HAP-1 (cell line): Measurements from ENCODE around the gene BORCS8.
"Not testable (repeated sequence)": the region's sequence is repeated elsewhere in the genome, so short reads cannot be mapped to it uniquely, and the experiment has no call there.

Experiments used
- DNase-seq, 2 experiments: peaks; one replicate each; pipeline ENCODE4 v3.0.0-alpha.2; 2016 to 2020; ENCODE audit warnings: low spot score in 2 of 2
- H3K27me3 ChIP-seq: fragments of 250-450 bp; sonication (Bioruptor Pico); 2 replicates; pipeline ENCODE4 v1.5.1; 2020; ENCODE audit warnings: low read depth, mild to moderate bottlenecking, moderate library complexity
- H3K36me3 ChIP-seq: fragments of 250-450 bp; sonication (Bioruptor Pico); replicated peaks from 2 replicates; pipeline ENCODE4 v1.5.1; 2020; ENCODE audit warnings: mild to moderate bottlenecking
- H3K4me1 ChIP-seq: fragments of 250-450 bp; sonication (Bioruptor Pico); 2 replicates; pipeline ENCODE4 v1.5.1; 2020; ENCODE audit warnings: mild to moderate bottlenecking
- H3K4me3 ChIP-seq: fragments of 250-450 bp; sonication (Bioruptor Pico); 2 replicates; pipeline ENCODE4 v1.5.1; 2020; ENCODE audit warnings: mild to moderate bottlenecking, moderate library complexity
- H3K9me3 ChIP-seq: fragments of 250-450 bp; sonication (Bioruptor Pico); 2 replicates; pipeline ENCODE4 v1.5.1; 2020; ENCODE audit warnings: mild to moderate bottlenecking, moderate library complexity
- in situ Hi-C: fragments of 300-500 bp; cut with MboI; formaldehyde crosslinking; loops from 3 replicates; pipeline ENCODE4 v1.14.3; 2020; ENCODE audit warnings: low sequenced_read_pairs, inconsistent platforms, mixed read lengths

Gene BORCS8

GRCh38 chr19:19162495-19162894 is 29.5 kb downstream of the BORCS8 start:
- no peaks in the 10 kb centered on the region for H3K4me1 ChIP-seq
- in situ Hi-C loops: no loop called here
- no peak for DNase-seq
- H3K27me3 ChIP-seq: no peaks in the 10 kb centered on the region
- H3K9me3 ChIP-seq: no peaks in the 10 kb centered on the region
- H3K4me3 ChIP-seq: no peak overlapping the region
- no peaks in the 10 kb centered on the region for H3K36me3 ChIP-seq

DNA sequence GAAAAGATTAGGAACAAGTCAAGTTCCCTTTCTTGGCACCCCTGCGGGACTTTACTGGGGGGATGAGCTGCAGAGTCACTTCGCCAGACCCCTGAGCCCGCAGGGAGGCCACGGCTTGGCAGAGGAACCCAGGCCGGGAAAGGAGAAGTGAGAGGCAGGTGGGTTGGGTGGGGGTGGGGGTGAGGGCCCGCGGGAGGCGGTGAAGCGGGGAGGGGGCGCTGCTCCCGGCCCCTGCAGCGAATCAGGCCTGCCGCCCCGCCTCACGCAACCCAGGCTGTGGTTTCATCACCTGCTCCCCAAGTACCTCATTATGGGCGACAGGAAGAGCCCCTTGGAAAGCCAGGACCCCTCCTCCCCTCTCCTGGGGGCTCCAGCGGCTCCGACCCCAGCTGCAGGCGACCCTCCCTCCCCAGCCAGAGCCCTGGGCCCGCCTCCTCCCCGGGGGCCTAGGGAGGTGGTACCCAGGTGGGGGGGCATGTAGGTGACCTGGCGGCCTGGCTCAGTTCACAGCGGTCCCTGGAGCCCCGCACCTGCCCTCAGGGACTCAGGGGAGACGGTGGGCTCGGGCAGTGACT is 31.4 kb downstream of the BORCS8 start:
- no peaks in the 10 kb centered on the region for H3K4me1 ChIP-seq
- no peak overlapping the region for H3K4me3 ChIP-seq
- in situ Hi-C loops: no loop called here

GRCh38 chr19:19159534-19159933 is 32.4 kb downstream of the BORCS8 start:
- in situ Hi-C loops: no loop called here
- Histone ChIP-seq H3K27me3 (no peaks in the 10 kb centered on the region), H3K36me3 (no peaks in the 10 kb centered on the region), H3K4me1 (no peaks in the 10 kb centered on the region), H3K4me3 (no peak overlapping the region), H3K9me3 (no peaks in the 10 kb centered on the region)
- no peak for DNase-seq

More for the DNA sequence above, 31.4 kb downstream of the BORCS8 start:
- no peak for DNase-seq
- Histone ChIP-seq H3K9me3 (no peaks in the 10 kb centered on the region), H3K27me3 (no peaks in the 10 kb centered on the region), H3K36me3 (no peaks in the 10 kb centered on the region)

GRCh38 chr19:19157808-19158207 is 34.1 kb downstream of the BORCS8 start:
- H3K27me3 ChIP-seq: no peaks in the 10 kb centered on the region
- in situ Hi-C loops: no loop called here
- H3K9me3 ChIP-seq: no peaks in the 10 kb centered on the region
- H3K4me1 ChIP-seq: no peaks in the 10 kb centered on the region
- no peaks in the 10 kb centered on the region for H3K36me3 ChIP-seq
- no peak for DNase-seq
- H3K4me3 ChIP-seq: no peak overlapping the region

GRCh38 chr19:19155495-19156219 is 36.3 kb downstream of the BORCS8 start:
- Histone ChIP-seq H3K36me3 (no peaks in the 10 kb centered on the region), H3K4me1 (no peaks in the 10 kb centered on the region), H3K27me3 (no peaks in the 10 kb centered on the region), H3K9me3 (no peaks in the 10 kb centered on the region), H3K4me3 (no peak overlapping the region)
- DNase-seq: no peak
- in situ Hi-C loops: no loop called here

GRCh38 chr19:19154768-19155494 is 37.0 kb downstream of the BORCS8 start:
- Histone ChIP-seq H3K4me1 (no peaks in the 10 kb centered on the region), H3K36me3 (no peaks in the 10 kb centered on the region), H3K4me3 (no peak overlapping the region), H3K9me3 (no peaks in the 10 kb centered on the region), H3K27me3 (no peaks in the 10 kb centered on the region)
- no peak for DNase-seq
- in situ Hi-C loops: no loop called here

GRCh38 chr19:19152668-19153384 is 39.1 kb downstream of the BORCS8 start:
- no peak for DNase-seq
- Histone ChIP-seq H3K36me3 (no peaks in the 10 kb centered on the region), H3K4me3 (no peak overlapping the region), H3K27me3 (no peaks in the 10 kb centered on the region), H3K9me3 (no peaks in the 10 kb centered on the region), H3K4me1 (no peaks in the 10 kb centered on the region)
- in situ Hi-C loops: no loop called here

DNA sequence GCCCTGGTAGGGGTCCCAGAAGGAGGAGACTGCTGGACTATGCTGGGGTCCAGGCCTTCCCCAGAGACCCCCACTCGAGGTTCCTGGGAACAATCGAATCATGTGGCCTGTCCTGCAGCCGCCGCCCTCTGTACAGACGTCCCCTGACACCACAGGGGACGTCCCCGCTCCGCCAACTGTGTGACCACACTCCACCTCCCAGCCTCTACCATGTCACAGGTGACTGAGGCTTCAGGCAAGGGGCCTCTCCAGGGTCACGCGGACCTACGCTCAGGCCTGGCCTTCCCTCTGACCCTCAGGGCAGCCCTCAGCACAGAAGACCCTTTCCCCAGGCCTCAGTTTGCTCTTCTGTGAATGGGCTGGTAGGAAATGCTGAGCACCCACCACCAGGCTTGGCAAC is 40.5 kb downstream of the BORCS8 start:
- Histone ChIP-seq H3K36me3 (no peaks in the 10 kb centered on the region), H3K27me3 (no peaks in the 10 kb centered on the region), H3K4me3 (no peak overlapping the region), H3K4me1 (no peaks in the 10 kb centered on the region), H3K9me3 (no peaks in the 10 kb centered on the region)
- in situ Hi-C loops: no loop called here
- no peak for DNase-seq

DNA sequence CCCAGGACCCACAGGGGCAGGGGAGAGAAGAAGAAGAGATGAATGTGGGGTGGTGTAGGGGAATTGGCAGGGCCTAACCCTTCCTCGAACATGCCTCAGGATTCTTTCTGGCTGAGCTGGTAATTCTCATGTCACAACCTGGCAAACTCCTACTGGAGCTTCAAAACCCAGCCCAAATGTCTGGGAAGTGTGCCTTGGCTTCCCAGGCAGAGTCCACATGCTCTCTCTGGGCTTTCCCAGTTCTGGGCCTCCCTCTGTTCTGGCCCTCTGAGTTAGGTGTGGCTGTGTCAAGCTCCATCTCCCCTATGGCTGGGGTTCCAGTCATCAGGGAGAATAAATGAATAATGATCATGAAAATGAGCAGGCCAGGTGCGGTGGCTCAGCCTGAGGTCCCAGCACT is 42.5 kb downstream of the BORCS8 start:
- Histone ChIP-seq H3K4me1 (no peaks in the 10 kb centered on the region), H3K4me3 (no peak overlapping the region), H3K36me3 (no peaks in the 10 kb centered on the region), H3K27me3 (no peaks in the 10 kb centered on the region), H3K9me3 (no peaks in the 10 kb centered on the region)
- in situ Hi-C loops: no loop called here
- DNase-seq: no peak

- H3K4me3 ChIP-seq, DNase-seq, in situ Hi-C loops, H3K4me1 ChIP-seq, H3K36me3 ChIP-seq, H3K9me3 ChIP-seq, H3K27me3 ChIP-seq: not testable (repeated sequence)
Measured at GRCh38 chr19:19148504-19148903, 43.4 kb downstream of the BORCS8 start.

DNA sequence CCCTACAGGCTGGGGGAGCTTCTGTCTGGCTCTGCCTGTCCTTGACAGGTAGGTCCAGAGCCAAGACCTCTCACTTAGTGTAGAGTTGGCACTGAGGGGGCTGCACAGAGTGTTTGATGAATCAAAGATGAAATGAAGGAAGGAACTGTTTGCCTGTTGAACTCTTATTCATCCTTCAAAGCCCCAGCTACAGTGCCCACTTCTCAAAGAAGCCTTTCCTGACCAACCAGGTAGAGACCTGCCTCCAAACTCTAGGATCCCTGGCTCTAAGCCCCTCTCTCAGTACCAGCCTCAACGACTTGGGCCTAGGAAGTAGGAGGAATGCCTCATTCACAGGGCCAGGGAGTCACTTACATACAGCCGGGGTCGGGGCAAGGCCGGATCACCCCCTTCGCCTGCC is 44.6 kb downstream of the BORCS8 start:
- H3K9me3 ChIP-seq: no peaks in the 10 kb centered on the region
- H3K4me1 ChIP-seq: no peaks in the 10 kb centered on the region
- no peaks in the 10 kb centered on the region for H3K27me3 ChIP-seq
- no peak overlapping the region for H3K4me3 ChIP-seq
- DNase-seq: no peak
- in situ Hi-C loops: no loop called here
- no peaks in the 10 kb centered on the region for H3K36me3 ChIP-seq

DNA sequence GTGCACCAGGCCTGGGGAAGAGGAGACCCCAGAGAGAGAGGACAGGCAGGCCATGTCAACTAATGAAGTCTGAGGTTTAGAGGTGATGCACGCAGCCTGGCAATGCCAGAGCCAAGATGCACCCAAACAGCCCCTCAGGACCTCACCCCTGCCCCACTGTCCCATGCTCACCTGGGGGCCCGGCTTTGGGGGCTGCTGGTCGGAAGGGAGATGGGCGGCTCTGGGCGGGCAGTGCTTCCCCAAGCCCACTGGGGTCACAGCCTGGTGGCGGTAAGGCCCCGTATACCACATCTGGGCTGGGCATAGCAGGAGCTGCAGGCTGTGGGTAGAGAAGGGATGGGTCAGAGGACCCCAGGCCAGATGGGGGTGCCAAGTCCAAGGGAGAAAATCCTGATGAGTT is 45.1 kb downstream of the BORCS8 start:
- Histone ChIP-seq H3K27me3 (no peaks in the 10 kb centered on the region), H3K36me3 (no peaks in the 10 kb centered on the region), H3K4me3 (no peak overlapping the region), H3K4me1 (no peaks in the 10 kb centered on the region), H3K9me3 (no peaks in the 10 kb centered on the region)
- in situ Hi-C loops: no loop called here
- DNase-seq: no peak

DNA sequence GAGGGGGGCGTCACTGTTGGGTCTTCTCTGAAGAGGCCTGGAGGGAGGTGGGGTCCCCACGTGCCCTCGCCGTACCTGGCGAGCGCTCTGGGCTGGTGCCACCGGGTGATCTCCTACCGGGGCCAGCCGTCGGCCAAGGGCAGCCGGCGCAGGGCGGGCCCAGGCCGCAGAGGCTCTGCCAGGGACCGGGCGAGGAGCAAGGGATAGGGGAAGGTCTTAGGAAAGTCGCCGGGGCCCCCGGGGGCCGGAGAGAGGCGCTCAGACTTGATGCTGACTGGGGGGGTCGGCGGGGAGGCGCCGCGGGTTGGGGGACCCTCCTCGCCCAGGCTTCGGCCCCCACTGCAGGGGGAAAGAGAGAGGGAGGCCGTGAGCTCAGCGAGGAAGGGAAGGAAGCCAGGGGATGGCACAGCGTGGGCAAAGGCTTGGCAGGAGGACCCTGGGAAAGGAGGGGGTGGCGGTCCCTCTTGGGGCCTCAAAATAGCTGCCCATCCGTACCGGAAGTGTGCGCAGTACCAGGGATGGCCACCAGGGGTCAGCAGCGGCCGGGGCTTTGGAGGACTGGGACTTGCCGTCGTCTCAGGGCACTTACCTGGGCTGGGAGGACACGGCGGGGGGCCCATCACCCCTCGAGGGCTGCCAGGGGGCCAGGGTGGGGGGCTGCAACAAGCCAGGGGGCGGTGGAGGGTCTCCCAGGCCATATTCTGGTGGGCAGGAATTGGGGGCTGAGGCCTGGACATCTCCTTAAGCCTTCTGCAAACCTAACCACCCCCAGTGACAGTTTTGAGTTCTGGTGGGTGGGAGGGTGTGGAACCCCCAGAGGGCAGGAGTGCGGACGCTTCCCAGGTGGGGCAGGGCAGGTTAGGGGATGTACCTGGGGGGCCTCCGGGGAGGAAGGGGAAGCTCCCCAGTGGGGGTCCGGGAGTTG is 46.0 kb downstream of the BORCS8 start:
- in situ Hi-C loops: no loop called here
- no peaks in the 10 kb centered on the region for H3K27me3 ChIP-seq

More for the DNA sequence above, 46.0 kb downstream of the BORCS8 start:
- H3K4me3 ChIP-seq: no peak overlapping the region
- H3K4me1 ChIP-seq: no peaks in the 10 kb centered on the region
- no peaks in the 10 kb centered on the region for H3K36me3 ChIP-seq
- no peaks in the 10 kb centered on the region for H3K9me3 ChIP-seq
- peak in 1 of 2 experiments; percentile 91 for DNase-seq
